ENCODE data around the gene ANO6. TPM values are rescaled to one million over a fixed set of nuclear protein-coding genes. Genes with fewer than 3 reads are reported as not detected.
A peak's percentile ranks its signal among the peaks of the same experiment; 100 is the strongest.

Gene ANO6
- total RNA-seq, 1 donor from 2014 or later = 46.2 TPM

GRCh38 chr12:45290216-45290605 is 74.3 kb downstream of the ANO6 start:
- Histone ChIP-seq H3K4me3 (no peak overlapping the region), H3K9me3 (replicated peaks) (no peaks in the 10 kb centered on the region), H3K4me1 (peaks cover 31% of the 10 kb centered on the region), H3K36me3 (no peaks in the 10 kb centered on the region), H3K27ac (replicated peaks) (no peak overlapping the region), H3K27me3 (ENCODE audit: low read depth) (no peaks in the 10 kb centered on the region)
- intact Hi-C loops (cut with micrococcal nuclease) = no loop called here
- DNase-seq = no peak
- no peak for TF ChIP-seq CTCF (IDR thresholded peaks at IDR 0.05; ENCODE audit: borderline replicate concordance)

GRCh38 chr12:45291518-45291917 is 75.6 kb downstream of the ANO6 start:
- Histone ChIP-seq H3K27ac (replicated peaks) (no peak overlapping the region), H3K36me3 (no peaks in the 10 kb centered on the region), H3K4me3 (no peak overlapping the region), H3K27me3 (ENCODE audit: low read depth) (no peaks in the 10 kb centered on the region), H3K4me1 (peaks cover 35% of the 10 kb centered on the region), H3K9me3 (replicated peaks) (no peaks in the 10 kb centered on the region)
- TF ChIP-seq CTCF (IDR thresholded peaks at IDR 0.05; ENCODE audit: borderline replicate concordance) = no peak
- no peak for DNase-seq
- intact Hi-C loops (cut with micrococcal nuclease) = no loop called here

- no peak for TF ChIP-seq CTCF (IDR thresholded peaks at IDR 0.05; ENCODE audit: borderline replicate concordance)
- peaks cover 44% of the 10 kb centered on the region for H3K4me1 ChIP-seq
- H3K4me3 ChIP-seq = peak overlapping the region; percentile 55
- no peaks in the 10 kb centered on the region for H3K27me3 ChIP-seq (ENCODE audit: low read depth)
- H3K27ac ChIP-seq (replicated peaks) = peak overlapping the region; percentile 80
- no peaks in the 10 kb centered on the region for H3K9me3 ChIP-seq (replicated peaks)
- intact Hi-C loops (cut with micrococcal nuclease) = no loop called here
- H3K36me3 ChIP-seq = no peaks in the 10 kb centered on the region
- no peak for DNase-seq
Measured at GRCh38 chr12:45292486-45293195, 76.7 kb downstream of the ANO6 start.

DNA sequence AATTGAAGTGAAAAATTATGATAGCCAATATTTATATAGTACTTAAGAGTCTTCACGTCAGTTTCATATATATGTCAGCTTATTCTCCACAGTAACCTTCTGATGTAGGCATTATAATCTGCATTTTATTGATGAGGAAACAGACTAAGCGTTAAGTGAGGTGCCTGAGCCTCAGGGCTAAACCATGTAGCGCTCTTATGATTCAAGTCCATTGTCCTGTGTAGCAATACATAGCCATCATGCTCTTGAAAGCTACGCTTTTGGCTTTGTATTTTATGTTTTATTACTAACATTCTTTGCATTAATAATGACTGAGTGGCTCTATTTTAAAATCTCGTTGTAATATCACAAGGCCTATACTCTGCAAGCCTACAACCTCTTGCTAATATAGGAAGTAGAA is 79.0 kb downstream of the ANO6 start:
- peaks cover 67% of the 10 kb centered on the region for H3K4me1 ChIP-seq
- no peak for TF ChIP-seq CTCF (IDR thresholded peaks at IDR 0.05; ENCODE audit: borderline replicate concordance)
- DNase-seq = no peak
- no peak overlapping the region for H3K27ac ChIP-seq (replicated peaks)
- intact Hi-C loops (cut with micrococcal nuclease) = no loop called here
- H3K4me3 ChIP-seq = no peak overlapping the region
- H3K36me3 ChIP-seq = no peaks in the 10 kb centered on the region
- H3K27me3 ChIP-seq (ENCODE audit: low read depth) = no peaks in the 10 kb centered on the region
- no peaks in the 10 kb centered on the region for H3K9me3 ChIP-seq (replicated peaks)

- Histone ChIP-seq H3K27ac (replicated peaks) (peak overlapping the region; percentile 10), H3K9me3 (replicated peaks) (no peaks in the 10 kb centered on the region), H3K36me3 (no peaks in the 10 kb centered on the region), H3K27me3 (ENCODE audit: low read depth) (no peaks in the 10 kb centered on the region), H3K4me1 (peaks cover 73% of the 10 kb centered on the region), H3K4me3 (no peak overlapping the region)
- no peak for TF ChIP-seq CTCF (IDR thresholded peaks at IDR 0.05; ENCODE audit: borderline replicate concordance)
- intact Hi-C loops (cut with micrococcal nuclease) = no loop called here
- no peak for DNase-seq
Measured at GRCh38 chr12:45296046-45296586, 80.2 kb downstream of the ANO6 start.

Measured in left ventricle myocardium inferior (tissue), 1 donor.